Smooth muscle cell (in vitro differentiated cells): ENCODE measurements around the gene METTL4. TPM values are rescaled to one million over a fixed set of nuclear protein-coding genes. Genes with fewer than 3 reads are reported as not detected.

ENCODE experiments used
- DNase-seq: peaks from one replicate; lab custom pipeline; 2025; ENCODE audit not compliant: unreplicated experiment; lab: John Stamatoyannopoulos, UW
- H2AFZ ChIP-seq: fragments of 200-600 bp; sonication (generic); 2 replicates; pipeline ENCODE4 v1.6.0; 2016; ENCODE audit warnings: antibody characterized with exemption, low read depth, mild to moderate bottlenecking
- H3F3A ChIP-seq: fragments of 200-600 bp; sonication (generic); 2 replicates; pipeline ENCODE4 v1.6.0; 2017; ENCODE audit warnings: antibody characterized with exemption, low read depth
- H3K27ac ChIP-seq: fragments of 200-600 bp; sonication (generic); 2 replicates; pipeline ENCODE4 v1.5.1; 2016; ENCODE audit warnings: low read depth, mild to moderate bottlenecking
- H3K27me3 ChIP-seq: fragments of 200-600 bp; sonication (generic); 2 replicates; pipeline ENCODE4 v1.6.1; 2016; ENCODE audit warnings: low read depth, mild to moderate bottlenecking
- H3K36me3 ChIP-seq: fragments of 200-600 bp; sonication (generic); 2 replicates; pipeline ENCODE4 v1.5.1; 2016; ENCODE audit warnings: low read depth
- H3K4me1 ChIP-seq: fragments of 200-600 bp; sonication (generic); 2 replicates; pipeline ENCODE4 v1.5.1; 2016; ENCODE audit warnings: low read depth
- H3K4me2 ChIP-seq: fragments of 200-600 bp; sonication (generic); 2 replicates; pipeline ENCODE4 v1.6.0; 2016; ENCODE audit warnings: mild to moderate bottlenecking
- H3K4me3 ChIP-seq: fragments of 200-600 bp; sonication (generic); 2 replicates; pipeline ENCODE4 v1.5.1; 2016; ENCODE audit warnings: mild to moderate bottlenecking
- H3K79me2 ChIP-seq: fragments of 200-600 bp; sonication (generic); 2 replicates; pipeline ENCODE4 v1.6.0; 2016; ENCODE audit warnings: low read depth, mild to moderate bottlenecking
- H3K9ac ChIP-seq: fragments of 200-600 bp; sonication (generic); 2 replicates; pipeline ENCODE4 v1.6.0; 2016; ENCODE audit warnings: low read depth
- H3K9me3 ChIP-seq: fragments of 200-600 bp; sonication (generic); replicated peaks from 2 replicates; pipeline ENCODE4 v1.5.1; 2016; ENCODE audit warnings: low read depth
- H4K20me1 ChIP-seq: fragments of 200-600 bp; sonication (generic); 2 replicates; pipeline ENCODE4 v1.6.0; 2016; ENCODE audit warnings: low read depth
- WGBS: methylation state at CpG from one replicate; pipeline ENCODE4 v1.1.7; 2016; ENCODE audit warnings: low lambda C conversion rate; 5-methylcytosine and 5-hydroxymethylcytosine counted together
- polyA plus RNA-seq: library from polyadenylated mRNA; unstranded; fragments of >200 nt; fragmentation: Nextera tagmentation; extraction: Ambion mirVana; gene quantifications from 2 replicates; pipeline ENCODE4 v1.2.1, GENCODE V29; 2016
- total RNA-seq: library from RNA; depleted of rRNA; stranded (reverse); fragments of >200 nt; gene quantifications from 2 replicates; pipeline ENCODE4 v1.2.3, GENCODE V29; 2014
- TF ChIP-seq, protein P1 (sequence below): fragments of 200-600 bp; sonication (generic); IDR thresholded peaks from 2 replicates; pipeline ENCODE4 v1.5.1; 2017; ENCODE audit warnings: borderline replicate concordance, mild to moderate bottlenecking, antibody characterized with exemption; ENCODE audit not compliant: insufficient read depth, poor library complexity, severe bottlenecking

The METTL4 gene
- total and polyA plus RNA-seq, 2 experiments from 2014 or later: 8.2 to 27.7 TPM

- Histone ChIP-seq H3K4me1 (no peaks in the 10 kb centered on the region), H3K79me2 (no peaks in the 10 kb centered on the region), H3K4me3 (no peak overlapping the region), H3K9me3 (no peaks in the 10 kb centered on the region), H2AFZ (no peak overlapping the region), H3K9ac (no peak overlapping the region), H3K27ac (no peak overlapping the region), H4K20me1 (no peaks in the 10 kb centered on the region), H3F3A (no peaks in the 10 kb centered on the region), H3K27me3 (no peaks in the 10 kb centered on the region), H3K4me2 (no peak overlapping the region), H3K36me3 (no peaks in the 10 kb centered on the region)
- no peak for DNase-seq
- TF ChIP-seq, protein P1, sequence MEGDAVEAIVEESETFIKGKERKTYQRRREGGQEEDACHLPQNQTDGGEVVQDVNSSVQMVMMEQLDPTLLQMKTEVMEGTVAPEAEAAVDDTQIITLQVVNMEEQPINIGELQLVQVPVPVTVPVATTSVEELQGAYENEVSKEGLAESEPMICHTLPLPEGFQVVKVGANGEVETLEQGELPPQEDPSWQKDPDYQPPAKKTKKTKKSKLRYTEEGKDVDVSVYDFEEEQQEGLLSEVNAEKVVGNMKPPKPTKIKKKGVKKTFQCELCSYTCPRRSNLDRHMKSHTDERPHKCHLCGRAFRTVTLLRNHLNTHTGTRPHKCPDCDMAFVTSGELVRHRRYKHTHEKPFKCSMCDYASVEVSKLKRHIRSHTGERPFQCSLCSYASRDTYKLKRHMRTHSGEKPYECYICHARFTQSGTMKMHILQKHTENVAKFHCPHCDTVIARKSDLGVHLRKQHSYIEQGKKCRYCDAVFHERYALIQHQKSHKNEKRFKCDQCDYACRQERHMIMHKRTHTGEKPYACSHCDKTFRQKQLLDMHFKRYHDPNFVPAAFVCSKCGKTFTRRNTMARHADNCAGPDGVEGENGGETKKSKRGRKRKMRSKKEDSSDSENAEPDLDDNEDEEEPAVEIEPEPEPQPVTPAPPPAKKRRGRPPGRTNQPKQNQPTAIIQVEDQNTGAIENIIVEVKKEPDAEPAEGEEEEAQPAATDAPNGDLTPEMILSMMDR: no peak
These were observed 31.5 kb upstream of the METTL4 start for GRCh38 chr18:2602844-2603243.

- TF ChIP-seq, protein P1: no peak
- H3K36me3 ChIP-seq: no peaks in the 10 kb centered on the region
- no peak overlapping the region for H3K4me2 ChIP-seq
- no peak overlapping the region for H2AFZ ChIP-seq
- no peaks in the 10 kb centered on the region for H3K9me3 ChIP-seq
- no peak overlapping the region for H3K4me3 ChIP-seq
- H3F3A ChIP-seq: no peaks in the 10 kb centered on the region
- no peak for DNase-seq
- H3K4me1 ChIP-seq: no peaks in the 10 kb centered on the region
- H3K9ac ChIP-seq: no peak overlapping the region
- H3K27ac ChIP-seq: no peak overlapping the region
- no peaks in the 10 kb centered on the region for H3K79me2 ChIP-seq
- no peaks in the 10 kb centered on the region for H3K27me3 ChIP-seq
- 99% methylated on average over 5 of the region's 5 CpGs for WGBS
- H4K20me1 ChIP-seq: no peaks in the 10 kb centered on the region
These were observed 26.3 kb upstream of the METTL4 start for GRCh38 chr18:2597639-2598038.

DNA sequence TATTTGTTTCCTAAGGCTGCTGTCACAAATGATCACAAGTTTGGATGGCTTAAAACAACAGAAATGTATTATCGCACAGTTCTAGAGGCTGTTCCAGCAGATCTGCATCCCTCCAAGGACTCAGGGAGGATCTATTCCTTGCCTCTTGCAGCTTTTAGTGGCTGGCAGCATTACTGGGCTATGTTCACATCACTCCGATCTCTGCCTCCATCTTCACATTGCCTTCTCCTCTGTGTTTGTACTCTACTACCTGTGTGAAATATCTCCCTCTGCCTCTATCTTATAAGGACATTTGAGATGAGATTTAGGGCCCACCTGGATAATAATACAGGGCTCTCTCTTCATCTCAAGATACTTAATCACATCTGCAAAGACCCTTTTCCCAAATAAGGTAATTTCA, 19.0 kb upstream of the METTL4 start:
- TF ChIP-seq, protein P1: no peak
- peaks cover 10% of the 10 kb centered on the region for H3F3A ChIP-seq
- H3K4me2 ChIP-seq: no peak overlapping the region
- peaks cover 15% of the 10 kb centered on the region for H3K4me1 ChIP-seq
- H4K20me1 ChIP-seq: no peaks in the 10 kb centered on the region
- no peaks in the 10 kb centered on the region for H3K36me3 ChIP-seq
- H3K9me3 ChIP-seq: no peaks in the 10 kb centered on the region
- no peaks in the 10 kb centered on the region for H3K27me3 ChIP-seq
- H3K9ac ChIP-seq: no peak overlapping the region
- H2AFZ ChIP-seq: peak overlapping the region; percentile 12
- no peak overlapping the region for H3K4me3 ChIP-seq
- H3K79me2 ChIP-seq: no peaks in the 10 kb centered on the region
- peak overlapping the region; percentile 92 for H3K27ac ChIP-seq
- 98% methylated on average over 2 of the region's 2 CpGs for WGBS
- DNase-seq: no peak

DNA sequence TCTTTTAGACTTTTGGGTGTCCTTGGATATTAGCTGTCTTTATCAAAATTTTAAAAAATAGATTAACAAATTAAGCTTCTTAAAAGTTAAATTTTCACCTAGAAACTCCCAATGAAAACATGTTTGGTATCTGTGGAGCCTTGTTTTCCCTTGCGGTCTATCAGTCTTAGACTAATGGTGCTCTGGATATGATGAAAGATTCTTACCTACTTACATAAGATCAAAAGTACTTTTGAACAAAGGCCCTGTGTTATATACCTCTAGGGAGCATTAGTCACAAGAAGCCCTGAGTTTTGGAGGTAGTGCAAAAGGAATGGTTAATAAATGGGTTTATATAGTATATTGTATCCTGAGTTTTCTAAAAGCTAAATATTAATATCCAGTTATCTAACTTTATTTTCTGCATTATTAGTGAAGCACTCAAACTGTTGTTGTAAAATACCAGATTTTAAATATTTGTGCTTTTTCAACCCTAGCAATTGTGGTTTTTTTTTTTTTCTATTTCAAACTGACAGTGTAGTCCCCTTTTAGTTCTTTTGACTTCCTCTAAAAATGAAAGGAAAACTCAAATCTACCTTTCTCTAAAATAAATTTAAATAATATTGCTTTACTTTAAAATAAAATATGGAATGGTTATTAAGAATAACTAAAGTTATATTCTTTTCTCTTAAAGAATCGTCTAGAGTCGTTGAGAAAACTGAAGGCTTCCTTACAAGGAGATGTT, 18.2 kb upstream of the METTL4 start:
- DNase-seq: no peak
- Histone ChIP-seq H3K36me3 (no peaks in the 10 kb centered on the region), H3K4me1 (peaks cover 15% of the 10 kb centered on the region), H3K4me2 (peak overlapping the region; percentile 56), H4K20me1 (no peaks in the 10 kb centered on the region), H3K9ac (peak overlapping the region; percentile 57), H3K4me3 (peak overlapping the region; percentile 6), H2AFZ (peak overlapping the region; percentile 46), H3K27ac (peak overlapping the region; percentile 92), H3K27me3 (no peaks in the 10 kb centered on the region), H3F3A (peaks cover 10% of the 10 kb centered on the region), H3K9me3 (no peaks in the 10 kb centered on the region), H3K79me2 (no peaks in the 10 kb centered on the region)
- WGBS: 81% methylated on average over 3 of the region's 3 CpGs
- TF ChIP-seq, protein P1: no peak
